Measurements from ENCODE around the gene LNPK.
"Not testable (repeated sequence)": the region's sequence is repeated elsewhere in the genome, so short reads cannot be mapped to it uniquely, and the experiment has no call there.

Gene LNPK

GRCh38 chr2:175903384-175903936 lies 98.6 kb downstream of the LNPK start:
- no peak for DNase-seq (ENCODE audit: low read depth)

- DNase-seq (ENCODE audit: low read depth): not testable (repeated sequence)
These were observed 106.1 kb downstream of the LNPK start for GRCh38 chr2:175895957-175896356.

- DNase-seq (ENCODE audit: low read depth): no peak
These were observed 110.0 kb downstream of the LNPK start for GRCh38 chr2:175892046-175892445.

- no peak for DNase-seq (ENCODE audit: low read depth)
These were observed 111.3 kb downstream of the LNPK start for GRCh38 chr2:175890636-175891242.

- DNase-seq (ENCODE audit: low read depth): no peak
These were observed 112.3 kb downstream of the LNPK start for GRCh38 chr2:175889701-175890302.

GRCh38 chr2:175887776-175888175 lies 114.3 kb downstream of the LNPK start:
- DNase-seq (ENCODE audit: low read depth): no peak

- DNase-seq (ENCODE audit: low read depth): no peak
These were observed 117.2 kb downstream of the LNPK start for GRCh38 chr2:175884697-175885393.

GRCh38 chr2:175883586-175884194 lies 118.4 kb downstream of the LNPK start:
- DNase-seq (ENCODE audit: low read depth): no peak

GRCh38 chr2:175879679-175880078 lies 122.4 kb downstream of the LNPK start:
- DNase-seq (ENCODE audit: low read depth): no peak

GRCh38 chr2:175877845-175878544 lies 124.1 kb downstream of the LNPK start:
- no peak for DNase-seq (ENCODE audit: low read depth)

GRCh38 chr2:175874291-175874690 lies 127.8 kb downstream of the LNPK start:
- no peak for DNase-seq (ENCODE audit: low read depth)
